Glutamatergic neuron (in vitro differentiated cells): ENCODE data around the gene MAP3K21. TPM values are rescaled to one million over a fixed set of nuclear protein-coding genes. Genes with fewer than 3 reads are reported as not detected.

Source experiments
- DNase-seq: peaks from one replicate; pipeline ENCODE4 v3.0.0; 2022
- H3K27ac Mint-ChIP-seq: one replicate; pipeline ENCODE4 v1.8.0; 2020; ENCODE audit warnings: mild to moderate bottlenecking, mixed read lengths, inconsistent platforms; ENCODE audit not compliant: unreplicated experiment
- H3K27me3 Mint-ChIP-seq: one replicate; pipeline ENCODE4 v1.8.0; 2020; ENCODE audit warnings: mild to moderate bottlenecking, moderate library complexity, mixed read lengths, inconsistent platforms; ENCODE audit not compliant: unreplicated experiment
- H3K36me3 Mint-ChIP-seq: one replicate; pipeline ENCODE4 v1.8.0; 2020; ENCODE audit warnings: mild to moderate bottlenecking, mixed read lengths, inconsistent platforms; ENCODE audit not compliant: unreplicated experiment
- H3K4me1 Mint-ChIP-seq: one replicate; pipeline ENCODE4 v1.8.0; 2020; ENCODE audit warnings: mild to moderate bottlenecking, low read depth, mixed read lengths, inconsistent platforms; ENCODE audit not compliant: unreplicated experiment
- H3K4me3 Mint-ChIP-seq: one replicate; pipeline ENCODE4 v1.8.0; 2020; ENCODE audit warnings: mild to moderate bottlenecking, mixed read lengths, inconsistent platforms; ENCODE audit not compliant: unreplicated experiment
- H3K9me3 Mint-ChIP-seq: one replicate; pipeline ENCODE4 v1.8.0; 2020; ENCODE audit warnings: mild to moderate bottlenecking, moderate library complexity, mixed read lengths, inconsistent platforms; ENCODE audit not compliant: unreplicated experiment
- CTCF ChIP-seq: fragments of 200-600 bp; sonication (generic); IDR thresholded peaks from one replicate; pipeline ENCODE4 v1.5.0; 2021; ENCODE audit not compliant: partially characterized antibody, unreplicated experiment
- total RNA-seq: library from RNA; stranded (reverse); fragmentation: NEBNext Ultra II Directional; extraction: Animal tissue kit (Norgen Biotek cat#: 25700); gene quantifications from one replicate; pipeline ENCODE4 v1.2.1, GENCODE V29; 2021; ENCODE audit not compliant: unreplicated experiment

The MAP3K21 gene
- total RNA-seq, 1 donor from 2014 or later, result 0.25 TPM

DNA sequence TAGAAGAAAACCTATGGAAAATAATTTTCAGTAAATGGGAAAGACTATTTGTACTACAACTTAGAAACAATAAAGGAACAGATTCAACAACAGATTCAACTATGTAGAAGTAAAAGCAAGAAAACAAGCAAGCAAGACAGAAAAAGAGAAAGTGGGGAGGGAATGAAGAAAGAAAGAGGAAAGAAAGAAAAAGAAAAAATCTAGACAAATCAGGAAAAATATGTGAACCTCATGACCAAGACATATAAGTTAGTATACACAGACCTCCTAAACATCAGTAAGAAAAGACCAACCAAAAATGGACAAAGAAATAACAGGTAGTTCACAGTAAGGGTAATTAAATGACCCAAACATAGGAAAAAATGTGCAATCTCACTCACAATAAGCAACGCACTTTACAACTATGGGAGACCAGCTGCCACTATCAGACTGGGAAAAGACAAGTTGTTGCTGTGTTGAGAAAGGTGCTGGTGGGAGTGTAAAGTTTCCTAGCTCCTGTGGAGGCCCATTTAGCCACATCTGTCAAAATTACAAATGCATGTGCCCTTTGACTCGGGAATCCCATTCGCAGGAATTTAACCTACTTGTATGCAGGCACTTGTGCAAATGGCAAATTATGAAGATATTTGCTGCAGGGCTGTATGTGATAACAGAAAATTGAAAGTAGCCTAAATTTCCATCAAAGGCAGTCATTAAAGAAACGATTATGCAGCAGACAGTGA lies 13.9 kb upstream of the MAP3K21 start:
- DNase-seq, result no peak
- H3K27ac Mint-ChIP-seq, result no peak overlapping the region
- H3K36me3 Mint-ChIP-seq, result no peaks in the 10 kb centered on the region
- no peaks in the 10 kb centered on the region for H3K4me1 Mint-ChIP-seq
- no peak overlapping the region for H3K4me3 Mint-ChIP-seq
- TF ChIP-seq CTCF, result no peak
- H3K9me3 Mint-ChIP-seq, result no peaks in the 10 kb centered on the region
- H3K27me3 Mint-ChIP-seq, result no peaks in the 10 kb centered on the region

DNA sequence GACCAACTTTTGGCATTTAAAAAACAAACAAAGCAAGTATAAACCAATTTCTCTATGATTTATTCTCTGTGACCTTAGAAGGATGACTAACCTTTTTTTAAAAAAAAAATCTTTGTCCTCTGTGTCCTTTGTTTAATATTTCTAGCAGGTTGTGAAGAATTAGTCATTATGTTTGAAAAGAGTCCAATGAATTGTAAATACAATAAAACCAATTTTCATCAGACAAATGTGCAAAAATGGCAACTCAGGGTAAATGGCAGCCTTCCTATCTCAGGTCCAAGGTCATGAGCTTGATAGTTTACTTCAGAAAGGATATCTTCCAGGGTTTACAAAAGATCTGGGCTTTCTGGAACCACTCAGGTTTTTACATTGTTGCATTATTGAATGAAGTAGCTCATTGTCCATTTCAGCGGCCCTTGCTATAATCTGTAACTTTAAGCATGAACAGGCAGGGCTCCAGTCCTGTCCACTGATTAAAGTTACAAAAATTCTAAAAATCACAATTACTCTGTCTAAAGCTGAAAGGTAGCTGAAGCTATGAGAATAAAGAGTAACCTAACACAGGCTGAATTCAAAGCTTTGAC lies 11.7 kb upstream of the MAP3K21 start:
- no peak for TF ChIP-seq CTCF
- Mint-ChIP-seq H3K27ac (no peak overlapping the region), H3K27me3 (no peaks in the 10 kb centered on the region), H3K4me1 (no peaks in the 10 kb centered on the region), H3K36me3 (no peaks in the 10 kb centered on the region), H3K4me3 (no peak overlapping the region), H3K9me3 (no peaks in the 10 kb centered on the region)
- no peak for DNase-seq

DNA sequence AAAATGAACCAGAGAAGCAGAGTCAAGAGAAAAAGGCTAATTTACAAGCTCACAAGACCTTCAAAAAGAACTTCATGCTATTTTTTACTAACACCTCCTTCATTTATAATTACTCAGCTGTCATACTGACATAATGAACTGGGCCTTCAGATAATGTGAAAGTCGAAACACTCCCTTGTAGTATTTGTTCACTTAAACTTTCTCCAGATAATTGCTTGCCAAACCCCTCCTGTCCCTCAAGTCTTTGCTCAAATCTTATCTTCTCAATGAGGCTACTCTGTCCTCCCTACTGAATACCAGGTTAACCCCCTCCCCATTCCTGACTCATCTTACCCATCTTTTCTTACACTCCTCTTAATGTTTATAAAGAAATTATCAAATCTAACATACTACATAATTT lies 11.1 kb upstream of the MAP3K21 start:
- H3K27ac Mint-ChIP-seq, result no peak overlapping the region
- no peaks in the 10 kb centered on the region for H3K27me3 Mint-ChIP-seq

DNA sequence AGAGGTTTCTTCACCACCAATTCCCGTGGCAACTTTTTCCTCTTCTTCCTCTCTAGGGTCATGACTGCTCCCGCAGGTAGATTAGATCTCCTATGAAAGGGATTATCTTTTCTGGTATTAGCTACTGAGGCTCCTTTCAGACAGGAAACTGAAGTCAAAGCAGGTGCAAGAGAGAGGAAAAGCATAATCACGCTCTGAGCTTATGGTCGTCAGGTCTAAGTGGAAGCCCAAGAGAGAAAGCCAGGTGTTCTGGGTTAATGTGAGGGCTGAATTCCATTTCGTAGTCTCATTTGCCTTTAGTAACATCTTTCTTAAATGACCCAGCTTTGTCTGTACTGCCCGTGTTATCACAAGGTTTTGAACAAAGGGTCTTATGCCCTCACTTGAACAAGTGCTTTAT lies 8.3 kb upstream of the MAP3K21 start:
- DNase-seq, result no peak
- no peak for TF ChIP-seq CTCF
- Mint-ChIP-seq H3K27me3 (no peaks in the 10 kb centered on the region), H3K36me3 (no peaks in the 10 kb centered on the region), H3K9me3 (no peaks in the 10 kb centered on the region), H3K27ac (no peak overlapping the region), H3K4me1 (no peaks in the 10 kb centered on the region), H3K4me3 (no peak overlapping the region)

More for the DNA sequence above, 11.1 kb upstream of the MAP3K21 start:
- Mint-ChIP-seq H3K9me3 (no peaks in the 10 kb centered on the region), H3K4me1 (no peaks in the 10 kb centered on the region), H3K4me3 (no peak overlapping the region), H3K36me3 (no peaks in the 10 kb centered on the region)
- DNase-seq, result no peak
- TF ChIP-seq CTCF, result no peak

DNA sequence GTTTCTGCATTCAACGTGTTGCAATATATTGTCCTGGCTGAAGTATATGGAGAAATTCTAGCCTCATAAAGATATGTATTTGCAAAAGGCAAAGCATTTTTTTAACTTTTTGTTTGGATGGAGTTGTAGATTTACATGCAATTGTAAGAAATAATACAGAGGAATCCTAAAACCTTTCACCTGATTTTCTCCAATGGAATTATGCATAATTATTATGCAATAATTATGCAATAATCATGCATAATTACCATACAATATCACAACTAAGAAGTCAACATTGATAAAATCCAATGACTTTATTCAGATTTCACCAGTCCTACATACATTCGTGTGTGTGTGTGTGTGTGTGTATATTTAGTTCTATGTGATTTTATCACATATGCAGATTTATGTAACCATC lies 7.5 kb upstream of the MAP3K21 start:
- no peak for TF ChIP-seq CTCF
- H3K27me3 Mint-ChIP-seq, result no peaks in the 10 kb centered on the region
- H3K9me3 Mint-ChIP-seq, result no peaks in the 10 kb centered on the region
- no peak for DNase-seq
- H3K27ac Mint-ChIP-seq, result no peak overlapping the region
- no peaks in the 10 kb centered on the region for H3K36me3 Mint-ChIP-seq
- no peak overlapping the region for H3K4me3 Mint-ChIP-seq
- H3K4me1 Mint-ChIP-seq, result no peaks in the 10 kb centered on the region
